Measurements from ENCODE around the gene WASHC4. TPM values are rescaled to one million over a fixed set of nuclear protein-coding genes. Genes with fewer than 3 reads are reported as not detected.

Gene WASHC4
- total RNA-seq, 2 donors from 2014 or later: 68.0 to 84.5 TPM

DNA sequence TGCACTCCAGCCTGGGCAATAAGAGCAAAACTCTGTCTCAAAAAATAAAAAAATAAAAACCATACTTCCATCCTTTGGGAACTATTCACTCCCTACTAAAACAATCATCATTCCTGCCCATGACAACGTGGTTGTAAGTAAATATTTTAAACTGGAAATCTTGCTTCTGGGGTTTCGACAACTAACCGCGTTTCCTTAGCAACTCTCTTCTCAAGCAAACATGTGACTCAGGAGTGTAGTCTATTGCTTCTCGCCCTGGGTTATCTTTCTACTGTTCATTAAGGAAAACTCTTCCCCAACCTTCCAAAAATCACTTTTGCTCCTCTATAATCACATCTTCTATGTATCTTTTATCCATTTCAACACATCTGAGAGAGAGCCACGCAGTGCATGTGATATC is 106.6 kb downstream of the WASHC4 start:
- no peak for TF ChIP-seq CTCF (IDR thresholded peaks at IDR 0.05)
- H3K4me1 ChIP-seq (ENCODE audit: control insufficient read depth in 1 of 2, low read depth in 2 of 2): peaks cover 0 to 11% of the 10 kb centered on the region in 2 donors
- no peak overlapping the region for H3K27ac ChIP-seq
- peaks cover 27% of the 10 kb centered on the region for H3K36me3 ChIP-seq
- no peaks in the 10 kb centered on the region for H3K9me3 ChIP-seq
- H3K27me3 ChIP-seq (replicated peaks; ENCODE audit: insufficient read depth): no peaks in the 10 kb centered on the region
- DNase-seq (ENCODE audit: low spot score): no peak
- ATAC-seq (ENCODE audit: insufficient number of reproducible peaks, low FRiP score, low read depth): no peak
- no peak overlapping the region for H3K4me3 ChIP-seq

GRCh38 chr12:105214670-105215375 is 107.3 kb downstream of the WASHC4 start:
- no peak for DNase-seq (ENCODE audit: low spot score)
- H3K4me1 ChIP-seq (ENCODE audit: control insufficient read depth in 1 of 2, low read depth in 2 of 2): peaks cover 0 to 18% of the 10 kb centered on the region in 2 donors
- no peak for ATAC-seq (ENCODE audit: insufficient number of reproducible peaks, low FRiP score, low read depth)
- H3K9me3 ChIP-seq: no peaks in the 10 kb centered on the region
- H3K27me3 ChIP-seq (replicated peaks; ENCODE audit: insufficient read depth): no peaks in the 10 kb centered on the region
- no peak overlapping the region for H3K27ac ChIP-seq
- peaks cover 24% of the 10 kb centered on the region for H3K36me3 ChIP-seq
- no peak overlapping the region for H3K4me3 ChIP-seq
- TF ChIP-seq CTCF (IDR thresholded peaks at IDR 0.05): no peak

DNA sequence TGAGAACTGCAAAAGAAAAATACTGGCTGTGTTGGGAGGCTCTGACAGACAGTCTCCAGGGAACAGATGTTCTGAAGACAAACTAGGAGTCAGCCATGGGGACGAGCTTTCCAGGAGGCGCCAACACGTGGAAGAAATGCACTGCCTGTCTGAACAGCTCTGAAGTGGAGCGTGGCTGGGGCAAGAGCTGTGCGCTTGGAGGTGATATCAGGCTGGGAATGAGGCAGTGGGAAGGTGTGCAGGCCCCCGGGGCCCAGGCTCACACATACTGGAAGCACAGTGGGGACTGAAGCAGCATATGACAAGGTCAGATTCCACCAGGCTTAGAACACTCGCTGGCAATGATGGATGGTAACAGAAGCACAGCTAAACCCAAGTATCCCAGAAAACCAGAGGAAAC is 110.9 kb downstream of the WASHC4 start:
- H3K4me1 ChIP-seq (ENCODE audit: control insufficient read depth in 1 of 2, low read depth in 2 of 2): peaks cover 0 to 38% of the 10 kb centered on the region in 2 donors
- H3K4me3 ChIP-seq: no peak overlapping the region
- peaks cover 17% of the 10 kb centered on the region for H3K36me3 ChIP-seq
- H3K27me3 ChIP-seq (replicated peaks; ENCODE audit: insufficient read depth): no peaks in the 10 kb centered on the region
- no peak for TF ChIP-seq CTCF (IDR thresholded peaks at IDR 0.05)
- H3K27ac ChIP-seq: no peak overlapping the region
- DNase-seq (ENCODE audit: low spot score) (no peak), ATAC-seq (ENCODE audit: insufficient number of reproducible peaks, low FRiP score, low read depth) (no peak)
- H3K9me3 ChIP-seq: no peaks in the 10 kb centered on the region

Other genes with a start within 250 kb of the WASHC4 start
- 100 to 1,000 TPM in 1 of 2 donors, 10 to 100 TPM in 1; 67.1 to 165 TPM for gene SLC41A2, start 149.4 kb upstream of the WASHC4 start, total RNA-seq
- 1 to 10 TPM; 2.0 to 3.5 TPM for gene NOPCHAP1, start 121.4 kb upstream of the WASHC4 start, total RNA-seq
- 10 to 100 TPM; 16.5 to 21.1 TPM for gene ALDH1L2, start 23.3 kb upstream of the WASHC4 start, total RNA-seq
- gene APPL2, start 128.4 kb downstream of the WASHC4 start, total RNA-seq: 10 to 100 TPM; 38.2 to 60.9 TPM
- 10 to 100 TPM; 80.4 to 91.9 TPM for gene C12orf75, start 223.0 kb downstream of the WASHC4 start, total RNA-seq